HG02973 (cell line): ENCODE data around the gene VIT.
"Not testable (repeated sequence)": the region's sequence is repeated elsewhere in the genome, so short reads cannot be mapped to it uniquely, and the experiment has no call there.

ENCODE experiments used
- ATAC-seq: cut with Tn5 transposase; IDR thresholded peaks from one replicate; pipeline ENCODE4 v1.9.1; 2021; ENCODE audit warnings: moderate library complexity; ENCODE audit not compliant: unreplicated experiment

Gene VIT

GRCh38 chr2:36801088-36801487, 104.6 kb downstream of the VIT start:
- ATAC-seq: no peak

GRCh38 chr2:36802952-36803351, 106.4 kb downstream of the VIT start:
- no peak for ATAC-seq

GRCh38 chr2:36805635-36806224, 109.2 kb downstream of the VIT start:
- ATAC-seq: no peak

- ATAC-seq: no peak
These were observed 110.8 kb downstream of the VIT start for GRCh38 chr2:36807223-36807886.

DNA sequence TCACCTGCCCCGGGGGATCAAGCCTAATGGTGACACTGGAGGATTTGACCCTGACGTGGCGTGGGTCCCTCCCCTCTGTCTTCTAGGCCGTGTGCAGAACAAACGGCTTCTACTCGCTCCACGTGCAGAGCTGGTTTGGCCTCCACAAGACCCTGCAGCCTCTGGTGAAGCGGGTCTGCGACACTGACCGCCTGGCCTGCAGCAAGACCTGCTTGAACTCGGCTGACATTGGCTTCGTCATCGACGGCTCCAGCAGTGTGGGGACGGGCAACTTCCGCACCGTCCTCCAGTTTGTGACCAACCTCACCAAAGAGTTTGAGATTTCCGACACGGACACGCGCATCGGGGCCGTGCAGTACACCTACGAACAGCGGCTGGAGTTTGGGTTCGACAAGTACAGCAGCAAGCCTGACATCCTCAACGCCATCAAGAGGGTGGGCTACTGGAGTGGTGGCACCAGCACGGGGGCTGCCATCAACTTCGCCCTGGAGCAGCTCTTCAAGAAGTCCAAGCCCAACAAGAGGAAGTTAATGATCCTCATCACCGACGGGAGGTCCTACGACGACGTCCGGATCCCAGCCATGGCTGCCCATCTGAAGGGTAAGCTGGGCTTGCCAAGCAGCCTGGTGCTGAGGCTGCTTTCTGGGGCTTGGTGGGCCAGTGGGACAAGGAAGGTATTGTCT, 112.0 kb downstream of the VIT start:
- ATAC-seq: no peak

GRCh38 chr2:36809069-36809445, 112.5 kb downstream of the VIT start:
- no peak for ATAC-seq

DNA sequence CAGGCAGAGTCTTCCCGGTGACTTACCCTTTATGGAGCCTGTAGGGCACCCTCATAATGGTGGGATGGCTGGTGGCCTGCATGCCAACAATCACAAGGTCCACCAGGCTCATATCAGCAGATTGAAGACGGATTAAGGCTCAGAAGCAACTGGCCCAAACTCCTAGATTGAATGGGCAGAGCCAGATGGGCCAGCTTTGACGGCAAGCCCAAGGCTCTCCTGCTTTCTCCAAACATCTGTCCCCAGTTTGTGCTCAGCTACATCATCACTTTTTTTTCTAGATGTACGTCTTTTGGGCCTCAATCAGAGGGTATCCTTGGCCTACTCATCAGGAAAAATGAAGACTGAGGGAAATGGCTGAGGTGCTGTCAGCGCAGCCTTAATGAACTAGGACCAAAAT, 114.6 kb downstream of the VIT start:
- ATAC-seq: no peak

- no peak for ATAC-seq
These were observed 115.7 kb downstream of the VIT start for GRCh38 chr2:36812196-36812595.

- ATAC-seq: no peak
These were observed 122.0 kb downstream of the VIT start for GRCh38 chr2:36818542-36818941.

DNA sequence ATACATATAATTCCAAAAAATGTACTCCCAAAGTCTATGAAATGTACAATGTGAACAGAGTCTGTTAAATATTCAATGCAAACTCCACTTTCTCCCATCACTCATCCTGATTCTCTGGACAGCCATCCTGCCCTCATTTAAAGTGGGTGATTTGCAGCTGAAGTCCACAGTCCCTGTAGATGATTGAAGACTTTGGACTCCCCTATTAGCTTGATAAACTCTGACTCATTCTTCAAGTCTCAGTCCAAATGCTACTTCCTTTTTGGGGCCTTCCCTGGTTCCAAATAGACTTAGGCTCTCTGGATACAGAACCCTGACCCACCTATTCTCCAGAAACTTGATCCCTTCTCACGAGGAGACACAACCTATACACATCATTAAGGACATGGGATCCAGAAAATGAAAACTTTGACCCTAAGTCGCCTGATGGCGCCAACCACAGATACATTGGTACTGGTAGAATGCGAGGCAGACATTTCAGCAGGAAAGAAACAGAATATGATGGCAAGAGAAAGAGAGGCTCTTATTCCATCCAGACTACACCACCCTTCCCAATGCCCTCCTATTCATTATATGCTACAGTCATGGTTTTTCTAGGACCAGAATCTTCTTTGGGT, 122.7 kb downstream of the VIT start:
- no peak for ATAC-seq

GRCh38 chr2:36820942-36821605, 124.6 kb downstream of the VIT start:
- no peak for ATAC-seq

DNA sequence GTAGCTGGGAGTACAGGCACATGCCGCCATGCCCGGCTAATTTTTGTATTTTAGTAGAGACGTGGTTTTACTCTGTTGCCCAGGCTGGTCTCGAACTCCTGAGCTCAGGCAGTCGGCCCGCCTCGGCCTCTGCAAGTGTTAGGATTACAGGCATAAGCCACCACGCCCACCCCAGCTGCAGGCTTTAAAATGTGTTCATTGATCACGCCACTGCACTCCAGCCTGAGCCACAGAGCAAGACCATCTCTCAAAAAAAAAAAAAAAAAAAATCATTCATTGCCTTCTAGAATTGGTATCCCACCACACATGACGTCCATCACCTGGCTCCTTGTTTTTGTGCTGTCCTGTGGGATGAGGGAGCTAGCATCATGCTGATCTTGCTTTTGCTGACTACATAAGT, 127.4 kb downstream of the VIT start:
- ATAC-seq: no peak

- no peak for ATAC-seq
These were observed 127.8 kb downstream of the VIT start for GRCh38 chr2:36824273-36824672.

DNA sequence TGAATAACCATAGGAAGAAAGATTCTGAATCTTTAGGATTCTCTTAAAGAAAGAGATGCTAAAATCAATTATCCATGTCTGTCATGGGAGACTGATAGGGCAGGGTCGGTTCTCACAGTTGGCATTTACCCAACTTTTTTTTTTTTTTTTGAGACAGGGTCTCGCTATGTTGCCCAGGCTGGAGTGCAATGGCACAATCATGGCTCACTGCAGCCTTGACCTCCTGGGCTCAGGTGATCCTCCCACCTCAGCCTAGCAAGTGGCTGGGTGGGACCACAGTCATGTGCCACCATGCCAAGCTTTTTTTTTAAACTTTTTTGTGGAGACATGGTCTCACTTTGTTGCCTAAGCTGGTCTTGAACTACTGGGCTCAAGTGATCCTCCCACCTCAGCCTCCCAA, 128.2 kb downstream of the VIT start:
- not testable (repeated sequence) for ATAC-seq

- ATAC-seq: no peak
These were observed 134.7 kb downstream of the VIT start for GRCh38 chr2:36831185-36831584.

DNA sequence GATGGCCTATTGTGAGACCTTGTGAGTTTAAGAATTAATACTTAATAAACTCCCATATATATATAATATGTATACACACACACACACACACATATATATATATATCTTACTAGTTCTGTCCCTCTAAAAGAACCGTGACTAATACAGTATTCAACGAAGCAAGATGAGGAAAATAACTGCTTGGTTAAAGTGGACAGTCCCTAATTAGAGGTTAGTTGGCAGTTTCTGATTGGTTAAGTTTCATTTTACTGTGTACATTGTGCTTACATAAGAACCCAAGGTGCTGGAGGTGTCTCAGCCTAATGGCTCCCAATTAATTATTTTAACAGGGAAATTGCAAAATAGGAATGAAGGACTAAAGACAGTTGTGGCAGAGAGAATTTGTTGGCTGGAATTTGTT, 137.7 kb downstream of the VIT start:
- no peak for ATAC-seq

- no peak for ATAC-seq
These were observed 138.4 kb downstream of the VIT start for GRCh38 chr2:36834731-36835524.

- ATAC-seq: no peak
These were observed 143.6 kb downstream of the VIT start for GRCh38 chr2:36839976-36840617.

GRCh38 chr2:36843838-36844237, 147.3 kb downstream of the VIT start:
- no peak for ATAC-seq

DNA sequence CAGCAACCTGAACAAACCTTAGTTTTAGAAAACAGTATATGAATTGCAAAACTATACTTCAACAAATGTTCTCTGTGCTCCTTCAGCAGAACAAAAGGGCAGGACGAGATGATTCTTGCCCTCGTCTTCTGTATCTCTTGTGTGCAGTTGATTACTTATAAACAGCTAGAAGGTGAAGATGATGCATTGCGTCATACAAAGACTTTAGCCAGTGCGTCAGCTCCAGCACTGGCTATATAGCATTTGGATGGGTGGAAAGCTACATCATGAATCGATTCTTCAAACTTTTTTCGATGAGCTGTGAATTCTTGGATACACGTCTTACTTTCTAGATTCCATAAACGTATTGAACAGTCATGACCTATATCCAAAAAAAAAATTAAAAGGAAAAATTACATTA, 152.8 kb downstream of the VIT start:
- no peak for ATAC-seq
